Spleen (tissue), 11 donors: ENCODE data around the gene ARTN. TPM values are rescaled to one million over a fixed set of nuclear protein-coding genes. Genes with fewer than 3 reads are reported as not detected.

Source experiments
- DNase-seq: peaks from one replicate; pipeline ENCODE4 v3.0.0-alpha.2; 2020
- H3K27ac ChIP-seq, 8 donors: fragments of 200-600 bp; sonication (generic) in 7 of 8; 1 replicate in 4 of 8; 2 replicates in 4 of 8; pipeline versions ENCODE4 v1.5.0 to v1.8.0; 2016 to 2021; ENCODE audit warnings: inconsistent platforms in 4 of 8, mild to moderate bottlenecking in 4 of 8, moderate library complexity in 1 of 8
- H3K27me3 ChIP-seq, 7 donors: fragments of 200-600 bp; sonication (generic) in 6 of 7; replicated peaks in 1 of 7; 1 replicate in 4 of 7; 2 replicates in 3 of 7; pipeline versions ENCODE4 v1.5.0 to v1.8.0; 2016 to 2021; ENCODE audit warnings: inconsistent platforms in 3 of 7, mild to moderate bottlenecking in 1 of 7
- H3K36me3 ChIP-seq, 6 donors: fragments of 200-600 bp; sonication (generic) in 5 of 6; 1 replicate in 4 of 6; 2 replicates in 2 of 6; pipeline versions ENCODE4 v1.5.0 to v1.8.0; 2016 to 2021; ENCODE audit warnings: inconsistent platforms in 2 of 6
- H3K4me1 ChIP-seq, 6 donors: fragments of 200-600 bp; sonication (generic) in 5 of 6; 1 replicate in 3 of 6; 2 replicates in 3 of 6; pipeline versions ENCODE4 v1.5.0 to v1.8.0; 2016 to 2021; ENCODE audit warnings: inconsistent platforms in 3 of 6
- H3K4me3 ChIP-seq, 8 donors: fragments of 200-600 bp; sonication (generic) in 7 of 8; 1 replicate in 4 of 8; 2 replicates in 4 of 8; pipeline versions ENCODE4 v1.5.0 to v1.8.0; 2016 to 2021; ENCODE audit warnings: inconsistent platforms in 4 of 8, mild to moderate bottlenecking in 4 of 8, moderate library complexity in 2 of 8
- H3K9me3 ChIP-seq, 8 donors: fragments of 200-600 bp; sonication (generic) in 7 of 8; 1 replicate in 4 of 8; 2 replicates in 4 of 8; pipeline versions ENCODE4 v1.5.0 to v1.8.0; 2016 to 2021; ENCODE audit warnings: inconsistent platforms in 4 of 8
- POLR2A ChIP-seq, 3 donors: fragments of 450-650 bp; IDR thresholded peaks; one replicate each; pipeline ENCODE4 v1.5.1; 2017; ENCODE audit warnings: antibody characterized with exemption in 3 of 3, mild to moderate bottlenecking in 1 of 3
- POLR2AphosphoS5 ChIP-seq, 3 donors: sonication (generic); formaldehyde crosslinking; IDR thresholded peaks; one replicate each; pipeline ENCODE4 v1.5.1; 2017; ENCODE audit warnings: antibody characterized with exemption in 3 of 3
- WGBS, 5 donors: extraction: QIAGEN DNeasy Blood & Tissue Kit in 3 of 5; methylation state at CpG; one replicate each; pipeline versions ENCODE4 v1.1.5 to v1.1.7; 2013 to 2018; 5-methylcytosine and 5-hydroxymethylcytosine counted together
- intact Hi-C: fragments of 100-400 bp; cut with DNase I; formaldehyde crosslinking; loops from one replicate; pipeline ENCODE4 v1.15.0; 2023; ENCODE audit warnings: low total_unique reads
- polyA plus RNA-seq, 3 donors: library from polyadenylated mRNA; stranded (reverse); fragments of 200-250 nt; gene quantifications; one replicate each; pipeline ENCODE4 v1.2.1, GENCODE V29; 2013
- total RNA-seq, 7 donors: library from RNA; depleted of rRNA in 3 of 7; stranded (reverse); fragments of >200 nt in 3 of 7; fragmentation: NEBNext Ultra II Directional in 4 of 7; extraction: Animal tissue kit (Norgen Biotek cat#: 25700) in 4 of 7; gene quantifications; one replicate each; pipeline versions ENCODE4 v1.1.0 to v1.2.1, GENCODE V29; 2016 to 2021
- TF ChIP-seq, protein P1 (sequence below), 11 experiments: fragments of 200-600 bp in 7 of 11; fragments of 450-650 bp in 4 of 11; sonication (generic) in 4 of 11; IDR thresholded peaks in 8 of 11; conservative IDR thresholded peaks in 3 of 11; 1 replicate in 7 of 11; 2 replicates in 4 of 11; pipeline versions ENCODE4 v1.4.0 to v1.8.0; 2016 to 2021; ENCODE audit warnings: antibody characterized with exemption in 11 of 11, inconsistent platforms in 4 of 11, mild to moderate bottlenecking in 1 of 11
- donor health status: healthy with polysubstance abuse.
- donor health status: DM: no; HTN: no; CAD: no; lungs with moderate emphysema.
- donor health status: DM: no; HTN: no; CAD: no.
- donor health status: Bipolar disorder and iron deficiency.
- donor health status: healthy.
- donor health status: DM: no; HTN: no; CAD: no.
- donor health status: DM: yes; HTN: yes; CAD: no.

Gene ARTN
- total and polyA plus RNA-seq, 10 donors, result 0.35 to 2.1 (median 0.72) TPM; not detected in 4

GRCh38 chr1:43945674-43946235 is 12.2 kb downstream of the ARTN start:
- Histone ChIP-seq H3K36me3 (peaks cover 0 to 19% (median 9%) of the 10 kb centered on the region in 6 donors), H3K4me3 (peak overlapping the region; percentile 62 to 83 (median 70)), H3K27ac (peak overlapping the region; percentile 90 to 99 (median 96)), H3K9me3 (no peaks in the 10 kb centered on the region), H3K4me1 (peaks cover 20 to 51% (median 38%) of the 10 kb centered on the region in 6 donors), H3K27me3 (no peaks in the 10 kb centered on the region)
- TF ChIP-seq, protein P1, sequence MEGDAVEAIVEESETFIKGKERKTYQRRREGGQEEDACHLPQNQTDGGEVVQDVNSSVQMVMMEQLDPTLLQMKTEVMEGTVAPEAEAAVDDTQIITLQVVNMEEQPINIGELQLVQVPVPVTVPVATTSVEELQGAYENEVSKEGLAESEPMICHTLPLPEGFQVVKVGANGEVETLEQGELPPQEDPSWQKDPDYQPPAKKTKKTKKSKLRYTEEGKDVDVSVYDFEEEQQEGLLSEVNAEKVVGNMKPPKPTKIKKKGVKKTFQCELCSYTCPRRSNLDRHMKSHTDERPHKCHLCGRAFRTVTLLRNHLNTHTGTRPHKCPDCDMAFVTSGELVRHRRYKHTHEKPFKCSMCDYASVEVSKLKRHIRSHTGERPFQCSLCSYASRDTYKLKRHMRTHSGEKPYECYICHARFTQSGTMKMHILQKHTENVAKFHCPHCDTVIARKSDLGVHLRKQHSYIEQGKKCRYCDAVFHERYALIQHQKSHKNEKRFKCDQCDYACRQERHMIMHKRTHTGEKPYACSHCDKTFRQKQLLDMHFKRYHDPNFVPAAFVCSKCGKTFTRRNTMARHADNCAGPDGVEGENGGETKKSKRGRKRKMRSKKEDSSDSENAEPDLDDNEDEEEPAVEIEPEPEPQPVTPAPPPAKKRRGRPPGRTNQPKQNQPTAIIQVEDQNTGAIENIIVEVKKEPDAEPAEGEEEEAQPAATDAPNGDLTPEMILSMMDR (IDR thresholded peaks at IDR 0.05 in 8 of 11, conservative IDR thresholded peaks at IDR 0.05 in 3 of 11), result no peak
- TF ChIP-seq POLR2A (IDR thresholded peaks at IDR 0.05) (no peak), POLR2AphosphoS5 (IDR thresholded peaks at IDR 0.05) (no peak)
- intact Hi-C loops, result no loop called here
- no peak for DNase-seq
- WGBS, 5 donors, result 6 to 13% (median 10%) methylated on average over 3 of the region's 3 CpGs

- Histone ChIP-seq H3K4me1 (peaks cover 20 to 51% (median 38%) of the 10 kb centered on the region in 6 donors), H3K4me3 (peak within 1 kb of the TSS; percentile 62 to 83 (median 70)), H3K27ac (peak within 1 kb of the TSS; percentile 90 to 99 (median 96)), H3K9me3 (no peaks in the 10 kb centered on the region), H3K27me3 (no peaks in the 10 kb centered on the region), H3K36me3 (peaks cover 0 to 25% (median 9%) of the 10 kb centered on the region in 6 donors)
- peak in 1 of 3 donors; percentile 50 for TF ChIP-seq POLR2A (IDR thresholded peaks at IDR 0.05)
- TF ChIP-seq, protein P1 (IDR thresholded peaks at IDR 0.05 in 8 of 11, conservative IDR thresholded peaks at IDR 0.05 in 3 of 11), result peak; percentile 75 to 91 (median 83)
- TF ChIP-seq POLR2AphosphoS5 (IDR thresholded peaks at IDR 0.05), result peak; percentile 78 to 93 (median 85)
- intact Hi-C loops, result no loop called here
- peak; percentile 99 for DNase-seq
- WGBS, 5 donors, result 0 to 2% (median 1%) methylated on average over 36 to 74 of the region's 74 CpGs
Observed at GRCh38 chr1:43946236-43947060, 12.8 kb downstream of the ARTN start, which contains the start of gene IPO13. Gene IPO13 (plus strand): TSS chr1:43946950. CDS start chr1:43947601, 651 bp downstream.

DNA sequence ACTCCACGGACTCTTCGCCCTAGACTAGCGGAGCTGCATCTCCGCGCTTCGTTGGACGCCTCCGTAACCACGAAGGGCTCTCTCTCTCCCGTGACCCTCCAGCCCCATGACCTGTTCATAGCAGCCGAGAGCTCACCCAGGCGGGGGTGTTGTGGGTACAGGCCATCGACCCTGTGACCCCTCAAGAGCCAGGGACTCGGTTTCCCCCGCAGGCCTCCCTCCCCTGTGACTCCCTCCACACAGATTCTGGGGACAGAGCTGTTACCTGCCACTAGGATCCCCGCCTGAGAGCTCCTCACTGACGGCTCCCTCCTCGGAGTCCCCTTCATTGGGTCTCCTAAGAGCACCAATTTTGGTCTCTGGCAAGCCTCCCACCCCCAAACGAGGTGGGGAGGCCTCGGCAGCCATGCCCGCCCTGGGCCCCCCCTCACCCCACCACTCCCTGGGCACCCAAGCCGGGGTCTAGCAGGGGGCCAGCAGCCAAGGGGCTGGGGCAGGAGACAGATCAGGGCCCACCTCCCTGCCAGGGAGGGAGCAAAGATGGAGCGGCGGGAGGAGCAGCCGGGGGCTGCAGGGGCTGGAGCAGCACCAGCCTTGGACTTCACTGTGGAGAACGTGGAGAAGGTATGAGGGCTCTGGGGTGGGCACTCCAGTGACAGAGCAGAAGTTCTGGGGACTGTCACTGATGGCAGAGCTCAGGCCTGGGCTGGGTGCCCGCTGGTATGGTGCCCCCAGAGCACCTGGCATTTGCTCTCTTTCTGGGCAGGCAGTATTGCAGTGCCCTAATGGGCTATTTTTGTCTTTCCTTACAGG is 13.7 kb downstream of the ARTN start:
- Histone ChIP-seq H3K36me3 (peaks cover 0 to 25% (median 9%) of the 10 kb centered on the region in 6 donors), H3K27me3 (no peaks in the 10 kb centered on the region), H3K9me3 (no peaks in the 10 kb centered on the region), H3K4me1 (peaks cover 20 to 51% (median 38%) of the 10 kb centered on the region in 6 donors), H3K4me3 (peak overlapping the region; percentile 62 to 83 (median 70)), H3K27ac (peak overlapping the region; percentile 90 to 99 (median 96))
- 4 to 20% (median 10%) methylated on average over 20 to 27 of the region's 27 CpGs for WGBS, 5 donors
- peak; percentile 87 for DNase-seq
- TF ChIP-seq POLR2AphosphoS5 (IDR thresholded peaks at IDR 0.05) (no peak), POLR2A (IDR thresholded peaks at IDR 0.05) (no peak)
- TF ChIP-seq, protein P1 (IDR thresholded peaks at IDR 0.05 in 8 of 11, conservative IDR thresholded peaks at IDR 0.05 in 3 of 11), result no peak
- intact Hi-C loops, result no loop called here
